Transverse colon (tissue), 4 donors: ENCODE data around the gene NXPH2. TPM values are rescaled to one million over a fixed set of nuclear protein-coding genes. Genes with fewer than 3 reads are reported as not detected.
"Not testable (repeated sequence)": the region's sequence is repeated elsewhere in the genome, so short reads cannot be mapped to it uniquely, and the experiment has no call there.

Experiments
- DNase-seq: peaks from one replicate; pipeline ENCODE4 v3.0.0-alpha.2; 2019
- H3K27ac ChIP-seq, 4 donors: fragments of 200-600 bp; sonication (generic); 2 replicates each; pipeline ENCODE4 v1.5.1; 2016 to 2018; ENCODE audit warnings: inconsistent platforms in 4 of 4
- H3K27me3 ChIP-seq: fragments of 200-600 bp; sonication (generic); 2 replicates; pipeline ENCODE4 v1.5.1; 2017; ENCODE audit warnings: inconsistent platforms
- H3K36me3 ChIP-seq, 4 donors: fragments of 200-600 bp; sonication (generic); 2 replicates each; pipeline ENCODE4 v1.5.1; 2017 to 2019; ENCODE audit warnings: inconsistent platforms in 4 of 4
- H3K4me1 ChIP-seq, 4 donors: fragments of 200-600 bp; sonication (generic); 2 replicates each; pipeline ENCODE4 v1.5.1; 2017 to 2020; ENCODE audit warnings: inconsistent platforms in 4 of 4
- H3K4me3 ChIP-seq, 4 donors: fragments of 200-600 bp; sonication (generic); 1 replicate in 1 of 4; 2 replicates in 3 of 4; pipeline versions ENCODE4 v1.5.1 to v1.6.1; 2017 to 2019; ENCODE audit warnings: inconsistent platforms in 4 of 4
- H3K9me3 ChIP-seq, 2 donors: fragments of 200-600 bp; sonication (generic); 2 replicates each; pipeline ENCODE4 v1.5.1; 2017 to 2019; ENCODE audit warnings: inconsistent platforms in 2 of 2
- CTCF ChIP-seq, 5 experiments: fragments of 200-600 bp in 3 of 5; fragments of 450-650 bp in 2 of 5; sonication (generic) in 3 of 5; IDR thresholded peaks; 1 replicate in 2 of 5; 2 replicates in 3 of 5; pipeline ENCODE4 v1.5.1; 2016 to 2017; ENCODE audit warnings: antibody characterized with exemption in 5 of 5, inconsistent platforms in 3 of 5, mild to moderate bottlenecking in 2 of 5, moderate library complexity in 1 of 5
- EP300 ChIP-seq: sonication (generic); formaldehyde crosslinking; IDR thresholded peaks from one replicate; pipeline ENCODE4 v1.6.1; 2017; ENCODE audit warnings: antibody characterized with exemption, low read depth
- POLR2A ChIP-seq: fragments of 450-650 bp; IDR thresholded peaks from one replicate; pipeline ENCODE4 v1.6.1; 2016; ENCODE audit warnings: antibody characterized with exemption, mild to moderate bottlenecking, moderate library complexity
- POLR2AphosphoS5 ChIP-seq, 3 donors: sonication (generic); formaldehyde crosslinking; IDR thresholded peaks; one replicate each; pipeline ENCODE4 v1.6.1; 2016; ENCODE audit warnings: antibody characterized with exemption in 3 of 3
- WGBS, 2 donors: methylation state at CpG; one replicate each; pipeline ENCODE4 v1.1.5; 2018; ENCODE audit warnings: low coverage in 1 of 2; 5-methylcytosine and 5-hydroxymethylcytosine counted together
- in situ Hi-C, 4 donors: fragments of 200-750 bp; cut with MboI; loops; one replicate each; pipeline versions ENCODE4 v1.15.0 to v1.15.1; 2017; ENCODE audit warnings: low sequenced_read_pairs in 3 of 4, low pct_ligation_motif_present in 1 of 4, low pct_unique_long_range_greater_than_20kb in 1 of 4
- intact Hi-C: fragments of 100-400 bp; cut with DNase I; formaldehyde crosslinking; loops from one replicate; pipeline ENCODE4 v1.15.1; 2023; ENCODE audit warnings: low total_unique reads
- total RNA-seq, 4 donors: library from RNA; depleted of rRNA; stranded (reverse); fragments of >200 nt; gene quantifications; one replicate each; pipeline ENCODE4 v1.1.0, GENCODE V29; 2016

NXPH2 gene
- total RNA-seq, 4 donors from 2014 or later = not detected

- H3K9me3 ChIP-seq = no peaks in the 10 kb centered on the region
- no peaks in the 10 kb centered on the region for H3K36me3 ChIP-seq
- no peaks in the 10 kb centered on the region for H3K4me1 ChIP-seq
- no peak for DNase-seq
- H3K27me3 ChIP-seq = no peaks in the 10 kb centered on the region
- H3K4me3 ChIP-seq = no peak overlapping the region
- in situ Hi-C loops = no loop called here
- H3K27ac ChIP-seq = no peak overlapping the region
- WGBS, 2 donors = 74 to 75% methylated on average over 4 of the region's 4 CpGs
- intact Hi-C loops = no loop called here
- TF ChIP-seq POLR2A (no peak), POLR2AphosphoS5 (IDR thresholded peaks at IDR 0.05) (no peak), EP300 (no peak), CTCF (IDR thresholded peaks at IDR 0.05) (no peak)
Measured at GRCh38 chr2:138654146-138654545, 126.0 kb downstream of the NXPH2 start.

- intact Hi-C loops = no loop called here
- WGBS, 2 donors = 78 to 87% methylated on average over 3 to 5 of the region's 5 CpGs
- in situ Hi-C loops = no loop called here
- TF ChIP-seq POLR2A (no peak), POLR2AphosphoS5 (IDR thresholded peaks at IDR 0.05) (no peak), EP300 (no peak), CTCF (IDR thresholded peaks at IDR 0.05) (no peak)
- Histone ChIP-seq H3K4me3 (no peak overlapping the region), H3K27me3 (no peaks in the 10 kb centered on the region), H3K36me3 (no peaks in the 10 kb centered on the region), H3K9me3 (no peaks in the 10 kb centered on the region), H3K4me1 (no peaks in the 10 kb centered on the region), H3K27ac (no peak overlapping the region)
- no peak for DNase-seq
Measured at GRCh38 chr2:138652378-138652777, 127.8 kb downstream of the NXPH2 start.

GRCh38 chr2:138649571-138649970, 130.6 kb downstream of the NXPH2 start:
- in situ Hi-C loops (no loop called here), intact Hi-C loops (no loop called here)
- TF ChIP-seq EP300 (no peak), POLR2AphosphoS5 (IDR thresholded peaks at IDR 0.05) (no peak), CTCF (IDR thresholded peaks at IDR 0.05) (no peak), POLR2A (no peak)
- H3K27me3 ChIP-seq = no peaks in the 10 kb centered on the region
- no peak for DNase-seq
- H3K36me3 ChIP-seq = no peaks in the 10 kb centered on the region
- no peaks in the 10 kb centered on the region for H3K4me1 ChIP-seq
- no peak overlapping the region for H3K4me3 ChIP-seq
- 29% methylated on average over 1 of the region's 1 CpG; no CpG with 5 or more reads in 1 of the 2 donors for WGBS, 2 donors
- H3K9me3 ChIP-seq = no peaks in the 10 kb centered on the region
- H3K27ac ChIP-seq = no peak overlapping the region

- WGBS, 2 donors = 44 to 61% methylated on average over 2 to 4 of the region's 4 CpGs
- H3K4me1 ChIP-seq = no peaks in the 10 kb centered on the region
- H3K4me3 ChIP-seq = no peak overlapping the region
- TF ChIP-seq EP300 = no peak
- TF ChIP-seq POLR2A = no peak
- TF ChIP-seq POLR2AphosphoS5 (IDR thresholded peaks at IDR 0.05) = no peak
- no peak for TF ChIP-seq CTCF (IDR thresholded peaks at IDR 0.05)
- H3K9me3 ChIP-seq = no peaks in the 10 kb centered on the region
- no peaks in the 10 kb centered on the region for H3K27me3 ChIP-seq
- H3K36me3 ChIP-seq = no peaks in the 10 kb centered on the region
- DNase-seq = no peak
- intact Hi-C loops (no loop called here), in situ Hi-C loops (no loop called here)
- no peak overlapping the region for H3K27ac ChIP-seq
Measured at GRCh38 chr2:138648606-138649005, 131.6 kb downstream of the NXPH2 start.

- DNase-seq, H3K9me3 ChIP-seq, intact Hi-C loops, in situ Hi-C loops, H3K27me3 ChIP-seq, H3K36me3 ChIP-seq, H3K4me3 ChIP-seq, H3K4me1 ChIP-seq, H3K27ac ChIP-seq: not testable (repeated sequence)
- 80 to 89% methylated on average over 6 to 9 of the region's 10 CpGs for WGBS, 2 donors
Measured at GRCh38 chr2:138644776-138645175, 135.4 kb downstream of the NXPH2 start.
